HepG2 (cell line): Measurements from ENCODE around the gene SLC45A2.

Experiments used
- CBX2 ChIP-seq, 2 experiments: fragments of 200-600 bp in 1 of 2; sonication (generic); formaldehyde crosslinking in 1 of 2; IDR thresholded peaks; 2 replicates each; pipeline versions ENCODE4 v1.7.0 to v1.8.1; 2018 to 2022; ENCODE audit warnings: low read depth in 2 of 2, low read length in 1 of 2, mild to moderate bottlenecking in 1 of 2, missing genetic modification reagents in 1 of 2
- CTCF ChIP-seq: sonication (generic); formaldehyde crosslinking; IDR thresholded peaks from 2 replicates; pipeline ENCODE4 v1.5.0; 2020; ENCODE audit warnings: mild to moderate bottlenecking, missing genetic modification reagents, moderate library complexity
- EP300 ChIP-seq, 3 experiments: sonication (generic) in 1 of 3; formaldehyde crosslinking in 1 of 3; IDR thresholded peaks; 2 replicates each; pipeline versions ENCODE4 v1.5.1 to v1.6.1; 2011 to 2020; ENCODE audit warnings: low read depth in 2 of 3, low read length in 2 of 3, borderline replicate concordance in 1 of 3, improper control_type of control experiment in 1 of 3, mild to moderate bottlenecking in 1 of 3, missing genetic modification reagents in 1 of 3, moderate library complexity in 1 of 3
- EZH2 ChIP-seq: conservative IDR thresholded peaks from 2 replicates; pipeline ENCODE4 v1.6.1; 2012; ENCODE audit warnings: mild to moderate bottlenecking, low read depth, low read length, moderate library complexity
- FOXM1 ChIP-seq: sonication (generic); formaldehyde crosslinking; IDR thresholded peaks from 2 replicates; pipeline ENCODE4 v1.5.0; 2020; ENCODE audit warnings: missing genetic modification reagents
- HNRNPH1 ChIP-seq: fragments of 200-400 bp; formaldehyde crosslinking; optimal IDR thresholded peaks from 2 replicates; pipeline ENCODE3; 2017; ENCODE audit warnings: mild to moderate bottlenecking, low read depth, low read length
- NR3C1 ChIP-seq: sonication (generic); formaldehyde crosslinking; IDR thresholded peaks from 2 replicates; pipeline ENCODE4 v1.4.0; 2020; ENCODE audit warnings: missing genetic modification reagents
- RXRB ChIP-seq: IDR thresholded peaks from 2 replicates; pipeline ENCODE4 v1.6.1; 2016; ENCODE audit warnings: borderline replicate concordance, missing genetic modification reagents, missing compliant biosample characterization
- SALL2 ChIP-seq: sonication (generic); formaldehyde crosslinking; IDR thresholded peaks from 2 replicates; pipeline ENCODE4 v1.8.1; 2023; ENCODE audit warnings: mild to moderate bottlenecking, missing genetic modification reagents, inconsistent platforms
- TAF1 ChIP-seq: sonication (generic); formaldehyde crosslinking; IDR thresholded peaks from 2 replicates; pipeline ENCODE4 v1.4.0; 2020; ENCODE audit warnings: missing genetic modification reagents
- ZBTB33 ChIP-seq: sonication (generic); formaldehyde crosslinking; IDR thresholded peaks from 2 replicates; pipeline ENCODE4 v1.4.0; 2020; ENCODE audit warnings: missing genetic modification reagents
- ZBTB40 ChIP-seq, 2 experiments: fragments of 450-650 bp in 1 of 2; sonication (generic) in 1 of 2; formaldehyde crosslinking in 1 of 2; IDR thresholded peaks; 2 replicates each; pipeline versions ENCODE4 v1.6.1 to v1.8.0; 2016 to 2022; ENCODE audit warnings: antibody characterized with exemption in 1 of 2, mild to moderate bottlenecking in 1 of 2, missing genetic modification reagents in 1 of 2
- ZC3H13 ChIP-seq: sonication (generic); formaldehyde crosslinking; IDR thresholded peaks from 2 replicates; pipeline ENCODE4 v1.8.1; 2023; ENCODE audit warnings: mild to moderate bottlenecking, missing genetic modification reagents, moderate library complexity
- ZNF776 ChIP-seq: sonication (generic); formaldehyde crosslinking; IDR thresholded peaks from 2 replicates; pipeline ENCODE4 v1.4.0; 2020; ENCODE audit warnings: mild to moderate bottlenecking, missing genetic modification reagents

GRCh38 chr5:33976307-33976706 lies 8.2 kb downstream of the SLC45A2 start:
- TF ChIP-seq ZNF776 (CRISPR knock-in tag), result no peak
- no peak for TF ChIP-seq SALL2 (CRISPR knock-in tag)
- no peak for TF ChIP-seq CBX2 (IDR thresholded peaks at IDR 0.05; ENCODE audit: low read depth, low read length)
- no peak for TF ChIP-seq CBX2 (CRISPR knock-in tag; IDR thresholded peaks at IDR 0.05; ENCODE audit: low read depth)
- no peak for TF ChIP-seq RXRB (CRISPR knock-in tag)
- TF ChIP-seq HNRNPH1, result no peak
- no peak for TF ChIP-seq EZH2
- no peak for TF ChIP-seq CTCF (CRISPR knock-in tag)
- TF ChIP-seq EP300 (IDR thresholded peaks at IDR 0.05; ENCODE audit: low read depth in 2 of 2, low read length in 2 of 2), result no peak
- TF ChIP-seq EP300 (CRISPR knock-in tag; IDR thresholded peaks at IDR 0.05; ENCODE audit: borderline replicate concordance), result no peak
- TF ChIP-seq ZBTB33 (CRISPR knock-in tag), result no peak
- no peak for TF ChIP-seq TAF1 (CRISPR knock-in tag)
- TF ChIP-seq ZC3H13 (CRISPR knock-in tag), result no peak
- TF ChIP-seq ZBTB40 (IDR thresholded peaks at IDR 0.05), result no peak
- TF ChIP-seq ZBTB40 (CRISPR knock-in tag; IDR thresholded peaks at IDR 0.05), result no peak
- TF ChIP-seq NR3C1 (CRISPR knock-in tag), result no peak
- TF ChIP-seq FOXM1 (CRISPR knock-in tag), result no peak
